Calu3 (cell line): ENCODE results near the gene HNRNPDL. TPM values are rescaled to one million over a fixed set of nuclear protein-coding genes. Genes with fewer than 3 reads are reported as not detected.

Experiments used
- BruUV-seq: library from RNA; stranded (reverse); fragments of 400-500 nt; replicated peaks from 2 replicates; lab custom pipeline; 2021; lab: Mats Ljungman, UMichigan
- CTCF ChIA-PET: fragments of 300-600 bp; sonication (Branson Sonifier 250); formaldehyde crosslinking; loops from one replicate; lab custom pipeline; 2022; ENCODE audit warnings: antibody characterized with exemption; lab: Charles Lee
- DNase-seq: peaks from one replicate; pipeline ENCODE4 v3.0.0; 2022
- H3K27ac Mint-ChIP-seq: one replicate; pipeline ENCODE4 v1.8.0; 2022; ENCODE audit warnings: mixed read lengths; ENCODE audit not compliant: unreplicated experiment
- H3K27me3 Mint-ChIP-seq: one replicate; pipeline ENCODE4 v1.8.0; 2022; ENCODE audit warnings: mixed read lengths; ENCODE audit not compliant: unreplicated experiment
- H3K36me3 Mint-ChIP-seq: one replicate; pipeline ENCODE4 v1.8.0; 2022; ENCODE audit warnings: mild to moderate bottlenecking, moderate library complexity, mixed read lengths; ENCODE audit not compliant: insufficient read depth, unreplicated experiment
- H3K4me1 Mint-ChIP-seq: one replicate; pipeline ENCODE4 v1.8.0; 2022; ENCODE audit warnings: mild to moderate bottlenecking, low read depth, mixed read lengths; ENCODE audit not compliant: unreplicated experiment
- H3K4me3 Mint-ChIP-seq: one replicate; pipeline ENCODE4 v1.8.0; 2022; ENCODE audit warnings: mild to moderate bottlenecking, low read depth, moderate library complexity, mixed read lengths; ENCODE audit not compliant: unreplicated experiment
- H3K9me3 Mint-ChIP-seq: one replicate; pipeline ENCODE4 v1.8.0; 2022; ENCODE audit warnings: low read depth, mixed read lengths; ENCODE audit not compliant: unreplicated experiment
- intact Hi-C: fragments of 100-400 bp; cut with micrococcal nuclease; formaldehyde crosslinking; loops from one replicate; pipeline ENCODE4 v1.10.0; 2022; ENCODE audit not compliant: unreplicated experiment
- total RNA-seq: library from RNA; stranded (reverse); gene quantifications from 2 replicates; pipeline ENCODE4 v1.2.3, GENCODE V29; 2022
- TF ChIP-seq, protein P1 (sequence below): fragments of 200-600 bp; IDR thresholded peaks from one replicate; pipeline ENCODE4 v1.8.0; 2022; ENCODE audit warnings: antibody characterized with exemption; ENCODE audit not compliant: unreplicated experiment

HNRNPDL gene
- total RNA-seq, 1 experiment from 2014 or later = 198 TPM

DNA sequence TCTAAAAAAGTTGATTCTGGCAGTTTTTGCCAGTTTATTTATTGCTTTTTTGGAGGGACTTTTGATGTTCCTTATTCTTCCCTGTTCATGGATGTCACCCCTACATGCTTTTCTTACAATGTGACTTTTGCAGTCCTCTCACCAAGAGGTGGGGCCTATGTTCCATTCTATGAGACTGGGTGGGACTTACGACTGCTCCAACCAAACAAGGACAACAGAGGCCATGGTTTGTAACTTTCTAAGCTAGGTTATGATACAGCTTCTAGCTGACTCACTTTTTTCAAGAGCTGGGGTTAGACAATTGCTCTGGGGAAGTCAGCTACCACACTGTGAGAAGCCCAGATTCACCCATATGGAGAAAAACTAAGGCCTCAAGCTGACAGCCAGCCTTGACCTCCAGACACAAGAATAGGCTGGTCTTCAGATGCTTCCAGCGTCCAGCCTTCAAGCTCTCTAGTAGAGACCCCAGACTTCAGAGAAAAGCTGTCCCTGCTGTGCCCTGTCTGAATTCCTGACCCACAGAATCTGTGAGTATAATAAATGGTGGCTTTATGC lies 39.6 kb upstream of the HNRNPDL start:
- no peak for DNase-seq
- Mint-ChIP-seq H3K27me3 (no peaks in the 10 kb centered on the region), H3K4me1 (no peaks in the 10 kb centered on the region), H3K36me3 (no peaks in the 10 kb centered on the region), H3K27ac (no peak overlapping the region), H3K9me3 (no peaks in the 10 kb centered on the region), H3K4me3 (no peak overlapping the region)
- no TSS peak for BruUV-seq
- CTCF ChIA-PET = no interaction called here
- intact Hi-C loops = loop anchor here (10.0 kb wide), 1 partner anchor 265 kb away; no protein-coding TSS in a partner anchor
- TF ChIP-seq, protein P1, sequence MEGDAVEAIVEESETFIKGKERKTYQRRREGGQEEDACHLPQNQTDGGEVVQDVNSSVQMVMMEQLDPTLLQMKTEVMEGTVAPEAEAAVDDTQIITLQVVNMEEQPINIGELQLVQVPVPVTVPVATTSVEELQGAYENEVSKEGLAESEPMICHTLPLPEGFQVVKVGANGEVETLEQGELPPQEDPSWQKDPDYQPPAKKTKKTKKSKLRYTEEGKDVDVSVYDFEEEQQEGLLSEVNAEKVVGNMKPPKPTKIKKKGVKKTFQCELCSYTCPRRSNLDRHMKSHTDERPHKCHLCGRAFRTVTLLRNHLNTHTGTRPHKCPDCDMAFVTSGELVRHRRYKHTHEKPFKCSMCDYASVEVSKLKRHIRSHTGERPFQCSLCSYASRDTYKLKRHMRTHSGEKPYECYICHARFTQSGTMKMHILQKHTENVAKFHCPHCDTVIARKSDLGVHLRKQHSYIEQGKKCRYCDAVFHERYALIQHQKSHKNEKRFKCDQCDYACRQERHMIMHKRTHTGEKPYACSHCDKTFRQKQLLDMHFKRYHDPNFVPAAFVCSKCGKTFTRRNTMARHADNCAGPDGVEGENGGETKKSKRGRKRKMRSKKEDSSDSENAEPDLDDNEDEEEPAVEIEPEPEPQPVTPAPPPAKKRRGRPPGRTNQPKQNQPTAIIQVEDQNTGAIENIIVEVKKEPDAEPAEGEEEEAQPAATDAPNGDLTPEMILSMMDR = no peak

DNA sequence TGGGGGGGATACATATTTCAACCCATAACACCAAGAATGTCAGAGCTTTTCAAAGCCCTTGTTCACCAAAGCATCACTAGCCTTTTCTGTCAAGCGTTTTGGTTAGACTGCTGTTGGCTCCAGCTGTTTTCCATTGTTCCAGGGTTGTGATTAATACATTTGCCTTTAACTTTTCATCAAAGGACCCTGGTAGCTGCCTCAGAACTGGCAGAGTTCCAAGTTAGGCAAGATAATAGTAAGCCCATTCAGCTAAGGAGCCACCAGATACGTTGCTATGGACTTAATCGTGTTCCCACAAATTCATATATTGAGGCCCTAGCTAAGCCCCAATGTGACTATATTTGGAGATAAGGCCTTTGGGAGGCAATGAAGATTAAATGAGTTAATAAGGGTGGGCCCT lies 37.2 kb upstream of the HNRNPDL start:
- no peak for DNase-seq
- H3K27me3 Mint-ChIP-seq = no peaks in the 10 kb centered on the region
- no peak overlapping the region for H3K4me3 Mint-ChIP-seq

DNA sequence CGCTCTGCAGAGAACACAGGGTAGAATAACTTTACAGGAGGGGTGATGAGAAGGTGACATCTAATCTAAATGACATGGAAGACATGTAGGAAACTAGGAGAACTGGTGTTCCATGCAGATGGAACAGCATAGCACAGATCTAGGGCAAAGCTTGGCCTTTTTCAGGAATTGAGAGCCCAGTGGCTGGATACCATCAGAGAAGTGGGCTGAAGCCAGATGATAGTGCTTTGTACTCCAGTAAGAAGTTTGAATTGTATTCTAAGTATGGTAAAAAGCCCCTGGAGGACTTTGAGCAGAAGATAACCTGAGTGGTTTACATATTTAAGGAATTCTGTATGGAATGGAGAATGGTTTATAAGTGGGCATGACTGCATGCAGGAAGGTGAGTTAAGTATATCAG lies 33.0 kb upstream of the HNRNPDL start:
- no peaks in the 10 kb centered on the region for H3K9me3 Mint-ChIP-seq
- no peaks in the 10 kb centered on the region for H3K4me1 Mint-ChIP-seq
- peak overlapping the region; percentile 14 for H3K4me3 Mint-ChIP-seq
- H3K27ac Mint-ChIP-seq = no peak overlapping the region
- TF ChIP-seq, protein P1 = no peak
- intact Hi-C loops = loop anchor here (5.0 to 10.0 kb wide), 2 partner anchors 272 to 339 kb away; no protein-coding TSS in a partner anchor
- no TSS peak for BruUV-seq
- no peaks in the 10 kb centered on the region for H3K27me3 Mint-ChIP-seq
- peaks cover 7% of the 10 kb centered on the region for H3K36me3 Mint-ChIP-seq
- DNase-seq = no peak
- CTCF ChIA-PET = interaction anchor here (1.1 kb wide), 1 partner anchor 248 kb away, joined by 3 read pairs; no protein-coding TSS in a partner anchor

More for the DNA sequence above, 37.2 kb upstream of the HNRNPDL start:
- no peak overlapping the region for H3K27ac Mint-ChIP-seq
- intact Hi-C loops = loop anchor here (10.0 kb wide), 1 partner anchor 267 kb away; no protein-coding TSS in a partner anchor
- CTCF ChIA-PET = no interaction called here
- BruUV-seq = no TSS peak
- no peaks in the 10 kb centered on the region for H3K9me3 Mint-ChIP-seq
- H3K4me1 Mint-ChIP-seq = no peaks in the 10 kb centered on the region
- TF ChIP-seq, protein P1 = no peak
- peaks cover 7% of the 10 kb centered on the region for H3K36me3 Mint-ChIP-seq

DNA sequence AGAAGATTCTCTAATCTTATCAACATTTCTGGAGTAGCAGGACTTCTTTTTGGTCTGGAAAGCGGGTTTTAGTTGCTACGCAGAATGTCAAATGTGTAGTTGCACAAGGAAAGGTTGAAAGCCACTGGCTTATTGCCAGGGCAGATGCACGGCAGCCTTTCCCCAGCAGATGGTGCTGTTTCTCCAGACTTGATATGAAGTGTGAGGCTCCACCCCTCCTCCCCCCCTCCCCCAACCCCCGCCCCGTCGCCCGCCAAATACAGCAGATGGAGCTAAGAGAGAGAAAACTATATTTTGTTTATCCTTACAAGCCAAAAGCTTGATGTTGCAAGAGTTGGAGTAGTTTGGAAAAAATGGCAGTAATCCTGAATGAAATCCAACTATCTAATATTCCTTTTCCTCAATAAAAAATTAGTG lies 32.2 kb upstream of the HNRNPDL start:
- Mint-ChIP-seq H3K9me3 (no peaks in the 10 kb centered on the region), H3K36me3 (peaks cover 15% of the 10 kb centered on the region), H3K4me3 (no peak overlapping the region), H3K27ac (no peak overlapping the region), H3K4me1 (no peaks in the 10 kb centered on the region), H3K27me3 (no peaks in the 10 kb centered on the region)
- no TSS peak for BruUV-seq
- intact Hi-C loops = loop anchor here (5.0 to 10.0 kb wide), 2 partner anchors 272 to 340 kb away; no protein-coding TSS in a partner anchor
- DNase-seq = peak; percentile 79
- CTCF ChIA-PET = interaction anchor here (0.6 to 1.1 kb wide), 8 partner anchors 23 to 854 kb away, joined by 3 to 6 read pairs (median 3); no protein-coding TSS in a partner anchor
- TF ChIP-seq, protein P1 = peak; percentile 71
